Body of pancreas (tissue), 4 donors: ENCODE data around the gene IL34. TPM values are rescaled to one million over a fixed set of nuclear protein-coding genes. Genes with fewer than 3 reads are reported as not detected.
"Not testable (repeated sequence)": the region's sequence is repeated elsewhere in the genome, so short reads cannot be mapped to it uniquely, and the experiment has no call there.

Experiments used
- ATAC-seq: fragments of 150-250 bp; one replicate; pipeline ENCODE4 v1.9.1; 2016
- DNase-seq, 4 donors: peaks; one replicate each; pipeline ENCODE4 v3.0.0-alpha.2; 2019
- H3K27ac ChIP-seq, 4 donors: fragments of 200-600 bp; sonication (generic); 1 replicate in 3 of 4; 2 replicates in 1 of 4; pipeline versions ENCODE4 v1.5.1 to v1.6.1; 2016 to 2019; ENCODE audit warnings: mild to moderate bottlenecking in 1 of 4, mixed read lengths in 1 of 4, moderate library complexity in 1 of 4
- H3K27me3 ChIP-seq, 2 donors: fragments of 200-600 bp; sonication (generic); one replicate each; pipeline ENCODE4 v1.6.0; 2016; ENCODE audit warnings: mild to moderate bottlenecking in 1 of 2
- H3K36me3 ChIP-seq, 2 donors: fragments of 200-600 bp; sonication (generic); replicated peaks in 1 of 2; 2 replicates each; pipeline ENCODE4 v1.5.1; 2016; ENCODE audit warnings: low read depth in 2 of 2; ENCODE audit not compliant: insufficient read depth in 1 of 2
- H3K4me1 ChIP-seq: fragments of 200-600 bp; sonication (generic); one replicate; pipeline ENCODE4 v1.6.0; 2016
- H3K4me3 ChIP-seq, 2 donors: fragments of 200-600 bp; sonication (generic); 1 replicate in 1 of 2; 2 replicates in 1 of 2; pipeline ENCODE4 v1.5.1; 2016 to 2019
- H3K9me3 ChIP-seq, 3 donors: fragments of 200-600 bp; sonication (generic); 1 replicate in 2 of 3; 2 replicates in 1 of 3; pipeline ENCODE4 v1.5.1; 2016
- CTCF ChIP-seq, 7 experiments: fragments of 450-650 bp in 4 of 7; fragments of 200-600 bp in 3 of 7; sonication (generic) in 3 of 7; IDR thresholded peaks; one replicate each; pipeline ENCODE4 v1.5.1; 2016 to 2019; ENCODE audit warnings: antibody characterized with exemption in 7 of 7
- POLR2A ChIP-seq, 3 donors: fragments of 450-650 bp; IDR thresholded peaks; one replicate each; pipeline ENCODE4 v1.6.1; 2016; ENCODE audit warnings: antibody characterized with exemption in 3 of 3, mild to moderate bottlenecking in 2 of 3
- WGBS, 2 donors: methylation state at CpG; one replicate each; pipeline ENCODE4 v1.1.5; 2017; 5-methylcytosine and 5-hydroxymethylcytosine counted together
- intact Hi-C: fragments of 100-400 bp; cut with DNase I; formaldehyde crosslinking; loops from one replicate; pipeline ENCODE4 v1.15.1; 2023
- total RNA-seq, 2 donors: library from RNA; depleted of rRNA; stranded (reverse); fragments of >200 nt; gene quantifications; one replicate each; pipeline ENCODE4 v1.1.0, GENCODE V29; 2016

IL34 gene
- total RNA-seq, 2 donors from 2014 or later, result 0.78 to 3.0 TPM

GRCh38 chr16:70630960-70631745, 15.2 kb upstream of the IL34 start:
- no peaks in the 10 kb centered on the region for H3K27me3 ChIP-seq
- DNase-seq (no peak), ATAC-seq (no peak)
- H3K9me3 ChIP-seq, result no peaks in the 10 kb centered on the region
- no peak overlapping the region for H3K27ac ChIP-seq
- intact Hi-C loops, result no loop called here
- no peak overlapping the region for H3K4me3 ChIP-seq
- WGBS, 2 donors, result 68 to 85% methylated on average over 3 of the region's 3 CpGs
- no peaks in the 10 kb centered on the region for H3K4me1 ChIP-seq
- TF ChIP-seq CTCF (IDR thresholded peaks at IDR 0.05), result no peak
- no peak for TF ChIP-seq POLR2A (IDR thresholded peaks at IDR 0.05)
- H3K36me3 ChIP-seq, result no peaks in the 10 kb centered on the region

GRCh38 chr16:70632273-70632672, 14.1 kb upstream of the IL34 start:
- intact Hi-C loops, result no loop called here
- H3K36me3 ChIP-seq, result no peaks in the 10 kb centered on the region
- WGBS, 2 donors, result 85 to 92% methylated on average over 5 of the region's 5 CpGs
- H3K27me3 ChIP-seq, result no peaks in the 10 kb centered on the region
- no peak for TF ChIP-seq POLR2A (IDR thresholded peaks at IDR 0.05)
- no peak for TF ChIP-seq CTCF (IDR thresholded peaks at IDR 0.05)
- no peak for ATAC-seq
- no peak overlapping the region for H3K27ac ChIP-seq
- H3K4me3 ChIP-seq, result no peak overlapping the region
- no peaks in the 10 kb centered on the region for H3K4me1 ChIP-seq
- no peak for DNase-seq
- H3K9me3 ChIP-seq, result no peaks in the 10 kb centered on the region

- H3K27ac ChIP-seq, ATAC-seq, H3K27me3 ChIP-seq, DNase-seq, intact Hi-C loops, H3K36me3 ChIP-seq, H3K4me1 ChIP-seq, H3K4me3 ChIP-seq, H3K9me3 ChIP-seq: not testable (repeated sequence)
- WGBS, 2 donors, result 78 to 95% methylated on average over 9 to 10 of the region's 10 CpGs
Measured at GRCh38 chr16:70633617-70634016, 12.7 kb upstream of the IL34 start.

GRCh38 chr16:70634861-70635260, 11.5 kb upstream of the IL34 start:
- Histone ChIP-seq H3K27ac (no peak overlapping the region), H3K36me3 (no peaks in the 10 kb centered on the region), H3K4me1 (no peaks in the 10 kb centered on the region), H3K4me3 (no peak overlapping the region), H3K27me3 (no peaks in the 10 kb centered on the region), H3K9me3 (no peaks in the 10 kb centered on the region)
- TF ChIP-seq POLR2A (IDR thresholded peaks at IDR 0.05), result no peak
- TF ChIP-seq CTCF (IDR thresholded peaks at IDR 0.05), result no peak
- intact Hi-C loops, result no loop called here
- 81 to 87% methylated on average over 4 of the region's 4 CpGs for WGBS, 2 donors
- no peak for ATAC-seq
- DNase-seq, result no peak

- WGBS, 2 donors, result 70 to 72% methylated on average over 5 of the region's 5 CpGs
- DNase-seq, result no peak
- Histone ChIP-seq H3K4me1 (no peaks in the 10 kb centered on the region), H3K9me3 (no peaks in the 10 kb centered on the region), H3K27ac (no peak overlapping the region), H3K27me3 (no peaks in the 10 kb centered on the region), H3K36me3 (no peaks in the 10 kb centered on the region), H3K4me3 (no peak overlapping the region)
- TF ChIP-seq CTCF (IDR thresholded peaks at IDR 0.05) (no peak), POLR2A (IDR thresholded peaks at IDR 0.05) (no peak)
- no peak for ATAC-seq
- intact Hi-C loops, result no loop called here
Measured at GRCh38 chr16:70635336-70636016, 10.9 kb upstream of the IL34 start.
